HEK293T (cell line): ENCODE measurements around the gene AGBL1.

Source experiments
- BHLHE40 ChIP-seq: fragments of 450-650 bp; IDR thresholded peaks from 2 replicates; pipeline ENCODE4 v1.6.1; 2016; ENCODE audit warnings: mild to moderate bottlenecking, moderate library complexity, borderline replicate concordance
- CTBP1 ChIP-seq: fragments of 450-650 bp; IDR thresholded peaks from 2 replicates; pipeline ENCODE4 v1.6.1; 2016; ENCODE audit warnings: borderline replicate concordance
- ELF4 ChIP-seq: fragments of 450-650 bp; IDR thresholded peaks from 2 replicates; pipeline ENCODE4 v1.6.1; 2017; ENCODE audit warnings: antibody characterized with exemption
- FOXM1 ChIP-seq: fragments of 450-650 bp; IDR thresholded peaks from 2 replicates; pipeline ENCODE4 v1.6.1; 2017; ENCODE audit warnings: mild to moderate bottlenecking, borderline replicate concordance
- L3MBTL2 ChIP-seq: fragments of 450-650 bp; conservative IDR thresholded peaks from 2 replicates; pipeline ENCODE4 v1.6.1; 2016; ENCODE audit warnings: mild to moderate bottlenecking
- LEF1 ChIP-seq: fragments of 450-650 bp; IDR thresholded peaks from 2 replicates; pipeline ENCODE4 v1.6.1; 2017; ENCODE audit warnings: mild to moderate bottlenecking, borderline replicate concordance
- NFRKB ChIP-seq: fragments of 450-650 bp; IDR thresholded peaks from 2 replicates; pipeline ENCODE4 v1.6.1; 2016; ENCODE audit warnings: mild to moderate bottlenecking, moderate library complexity
- SP1 ChIP-seq: fragments of 450-650 bp; IDR thresholded peaks from 2 replicates; pipeline ENCODE4 v1.6.1; 2017
- SUZ12 ChIP-seq: fragments of 450-650 bp; IDR thresholded peaks from 2 replicates; pipeline ENCODE4 v1.6.1; 2016; ENCODE audit warnings: mild to moderate bottlenecking
- TARDBP ChIP-seq: fragments of 450-650 bp; IDR thresholded peaks from 2 replicates; pipeline ENCODE4 v1.6.1; 2016
- ZNF384 ChIP-seq: fragments of 450-650 bp; IDR thresholded peaks from 2 replicates; pipeline ENCODE4 v1.6.1; 2016
- TF ChIP-seq, protein P1 (sequence below): fragments of 450-650 bp; IDR thresholded peaks from 2 replicates; pipeline ENCODE4 v1.6.1; 2016

- TF ChIP-seq LEF1 (no peak), TARDBP (no peak), ZNF384 (no peak), SP1 (no peak), SUZ12 (no peak), BHLHE40 (no peak), ELF4 (no peak), NFRKB (no peak), FOXM1 (no peak), CTBP1 (no peak), L3MBTL2 (no peak)
- TF ChIP-seq, protein P1, sequence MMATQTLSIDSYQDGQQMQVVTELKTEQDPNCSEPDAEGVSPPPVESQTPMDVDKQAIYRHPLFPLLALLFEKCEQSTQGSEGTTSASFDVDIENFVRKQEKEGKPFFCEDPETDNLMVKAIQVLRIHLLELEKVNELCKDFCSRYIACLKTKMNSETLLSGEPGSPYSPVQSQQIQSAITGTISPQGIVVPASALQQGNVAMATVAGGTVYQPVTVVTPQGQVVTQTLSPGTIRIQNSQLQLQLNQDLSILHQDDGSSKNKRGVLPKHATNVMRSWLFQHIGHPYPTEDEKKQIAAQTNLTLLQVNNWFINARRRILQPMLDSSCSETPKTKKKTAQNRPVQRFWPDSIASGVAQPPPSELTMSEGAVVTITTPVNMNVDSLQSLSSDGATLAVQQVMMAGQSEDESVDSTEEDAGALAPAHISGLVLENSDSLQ, result no peak
These were observed 205.0 kb downstream of the AGBL1 start for GRCh38 chr15:86284635-86285034.
